Measurements from ENCODE around the gene UNC119. TPM values are rescaled to one million over a fixed set of nuclear protein-coding genes. Genes with fewer than 3 reads are reported as not detected.

UNC119 gene
- total RNA-seq, 1 experiment from 2014 or later: 43.2 TPM

DNA sequence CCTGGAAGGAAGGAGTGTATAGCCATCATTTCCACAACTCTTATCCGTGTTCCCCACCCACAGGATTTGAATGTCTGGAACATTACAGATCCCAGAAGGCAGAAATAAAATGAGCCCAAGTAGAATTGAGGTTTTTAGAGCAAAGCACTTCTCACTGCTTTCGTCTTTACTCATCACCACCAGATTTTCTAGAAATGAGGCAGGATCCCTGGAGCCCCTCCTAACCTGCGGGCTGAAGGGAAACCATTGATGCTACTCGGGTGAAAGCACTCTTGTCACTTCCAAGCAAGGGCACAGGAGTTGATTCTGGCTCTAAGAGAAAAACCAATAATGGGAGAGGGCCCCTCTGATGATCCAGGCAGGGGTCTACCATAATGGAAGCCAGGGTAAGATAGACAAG, 27.1 kb upstream of the UNC119 start:
- ChIA-PET POLR2A (interaction anchor here (1.0 kb wide), 1 partner anchor 26 kb away, joined by 3 read pairs; no protein-coding TSS in a partner anchor), RAD21 (ENCODE audit: low non-redundant PET in 1 of 2, low total read pairs in 2 of 2, uncharacterized antibody in 2 of 2, unreplicated experiment in 2 of 2) (no interaction called here), CTCF (no interaction called here)
- Histone ChIP-seq H3K4me3 (replicated peaks in 1 of 2; ENCODE audit: low read depth in 1 of 2, low read length in 2 of 2) (no peak overlapping the region), H2AFZ (ENCODE audit: low read depth, low read length, poor library complexity, severe bottlenecking) (no peak overlapping the region), H3K9me3 (ENCODE audit: control insufficient read depth in 1 of 2, insufficient read depth in 1 of 2, low read depth in 1 of 2, low read length in 2 of 2) (no peaks in the 10 kb centered on the region), H3K27me3 (ENCODE audit: insufficient read depth, low read length) (no peaks in the 10 kb centered on the region), H4K20me1 (ENCODE audit: insufficient read depth) (no peaks in the 10 kb centered on the region), H3K36me3 (ENCODE audit: control insufficient read depth in 1 of 2, insufficient read depth in 2 of 2, low read length in 2 of 2) (peaks cover 40 to 52% of the 10 kb centered on the region in 2 experiments), H3K9me2 (ENCODE audit: insufficient read depth) (no peaks in the 10 kb centered on the region), H3K4me2 (ENCODE audit: low read length) (no peak overlapping the region), H3K9ac (ENCODE audit: low read length) (no peak overlapping the region), H3K27ac (ENCODE audit: low read depth, low read length) (no peak overlapping the region), H3K4me1 (ENCODE audit: control insufficient read depth in 1 of 2, insufficient read depth in 2 of 2, low read length in 2 of 2) (peaks cover 6 to 9% of the 10 kb centered on the region in 2 experiments; a peak in 3 of 4 replicates), H3K79me2 (ENCODE audit: insufficient read depth, low read length) (no peaks in the 10 kb centered on the region)
- DNase-seq (ENCODE audit: low read depth, low spot score) (no peak), ATAC-seq (no peak)
- intact Hi-C loops (cut with micrococcal nuclease): no loop called here
- TF ChIP-seq, protein P1, sequence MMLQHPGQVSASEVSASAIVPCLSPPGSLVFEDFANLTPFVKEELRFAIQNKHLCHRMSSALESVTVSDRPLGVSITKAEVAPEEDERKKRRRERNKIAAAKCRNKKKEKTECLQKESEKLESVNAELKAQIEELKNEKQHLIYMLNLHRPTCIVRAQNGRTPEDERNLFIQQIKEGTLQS (IDR thresholded peaks at IDR 0.05): no peak
- TF ChIP-seq TCF7L2 (IDR thresholded peaks at IDR 0.05; ENCODE audit: borderline replicate concordance, extremely low read depth, insufficient read depth, insufficient read length) (no peak), ELF1 (IDR thresholded peaks at IDR 0.05; ENCODE audit: borderline replicate concordance, low read depth) (no peak), YY1 (IDR thresholded peaks at IDR 0.05; ENCODE audit: extremely low read depth, insufficient replicate concordance, low read depth, low read length) (no peak), JUND (IDR thresholded peaks at IDR 0.05) (no peak)
- TF ChIP-seq, protein P2, sequence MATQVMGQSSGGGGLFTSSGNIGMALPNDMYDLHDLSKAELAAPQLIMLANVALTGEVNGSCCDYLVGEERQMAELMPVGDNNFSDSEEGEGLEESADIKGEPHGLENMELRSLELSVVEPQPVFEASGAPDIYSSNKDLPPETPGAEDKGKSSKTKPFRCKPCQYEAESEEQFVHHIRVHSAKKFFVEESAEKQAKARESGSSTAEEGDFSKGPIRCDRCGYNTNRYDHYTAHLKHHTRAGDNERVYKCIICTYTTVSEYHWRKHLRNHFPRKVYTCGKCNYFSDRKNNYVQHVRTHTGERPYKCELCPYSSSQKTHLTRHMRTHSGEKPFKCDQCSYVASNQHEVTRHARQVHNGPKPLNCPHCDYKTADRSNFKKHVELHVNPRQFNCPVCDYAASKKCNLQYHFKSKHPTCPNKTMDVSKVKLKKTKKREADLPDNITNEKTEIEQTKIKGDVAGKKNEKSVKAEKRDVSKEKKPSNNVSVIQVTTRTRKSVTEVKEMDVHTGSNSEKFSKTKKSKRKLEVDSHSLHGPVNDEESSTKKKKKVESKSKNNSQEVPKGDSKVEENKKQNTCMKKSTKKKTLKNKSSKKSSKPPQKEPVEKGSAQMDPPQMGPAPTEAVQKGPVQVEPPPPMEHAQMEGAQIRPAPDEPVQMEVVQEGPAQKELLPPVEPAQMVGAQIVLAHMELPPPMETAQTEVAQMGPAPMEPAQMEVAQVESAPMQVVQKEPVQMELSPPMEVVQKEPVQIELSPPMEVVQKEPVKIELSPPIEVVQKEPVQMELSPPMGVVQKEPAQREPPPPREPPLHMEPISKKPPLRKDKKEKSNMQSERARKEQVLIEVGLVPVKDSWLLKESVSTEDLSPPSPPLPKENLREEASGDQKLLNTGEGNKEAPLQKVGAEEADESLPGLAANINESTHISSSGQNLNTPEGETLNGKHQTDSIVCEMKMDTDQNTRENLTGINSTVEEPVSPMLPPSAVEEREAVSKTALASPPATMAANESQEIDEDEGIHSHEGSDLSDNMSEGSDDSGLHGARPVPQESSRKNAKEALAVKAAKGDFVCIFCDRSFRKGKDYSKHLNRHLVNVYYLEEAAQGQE (IDR thresholded peaks at IDR 0.05; ENCODE audit: low read depth): no peak
- no TSS peak for BruUV-seq (replicated peaks)

All from HCT116 (cell line).